ENCODE data around the gene GOLGA5. TPM values are rescaled to one million over a fixed set of nuclear protein-coding genes. Genes with fewer than 3 reads are reported as not detected.
"Not testable (repeated sequence)": the region's sequence is repeated elsewhere in the genome, so short reads cannot be mapped to it uniquely, and the experiment has no call there.

Gene GOLGA5, protein sequence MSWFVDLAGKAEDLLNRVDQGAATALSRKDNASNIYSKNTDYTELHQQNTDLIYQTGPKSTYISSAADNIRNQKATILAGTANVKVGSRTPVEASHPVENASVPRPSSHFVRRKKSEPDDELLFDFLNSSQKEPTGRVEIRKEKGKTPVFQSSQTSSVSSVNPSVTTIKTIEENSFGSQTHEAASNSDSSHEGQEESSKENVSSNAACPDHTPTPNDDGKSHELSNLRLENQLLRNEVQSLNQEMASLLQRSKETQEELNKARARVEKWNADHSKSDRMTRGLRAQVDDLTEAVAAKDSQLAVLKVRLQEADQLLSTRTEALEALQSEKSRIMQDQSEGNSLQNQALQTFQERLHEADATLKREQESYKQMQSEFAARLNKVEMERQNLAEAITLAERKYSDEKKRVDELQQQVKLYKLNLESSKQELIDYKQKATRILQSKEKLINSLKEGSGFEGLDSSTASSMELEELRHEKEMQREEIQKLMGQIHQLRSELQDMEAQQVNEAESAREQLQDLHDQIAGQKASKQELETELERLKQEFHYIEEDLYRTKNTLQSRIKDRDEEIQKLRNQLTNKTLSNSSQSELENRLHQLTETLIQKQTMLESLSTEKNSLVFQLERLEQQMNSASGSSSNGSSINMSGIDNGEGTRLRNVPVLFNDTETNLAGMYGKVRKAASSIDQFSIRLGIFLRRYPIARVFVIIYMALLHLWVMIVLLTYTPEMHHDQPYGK
- 29.7 TPM in 2 replicates for total RNA-seq
- long read RNA-seq, transcript GOLGA5-201 (13 exons, 2,969 nt): major isoform, 170 of 213 reads
- long read RNA-seq, partial matches to known transcripts: 24 of 213 reads
- long read RNA-seq, other reads (novel, unspliced or antisense): 19 of 213 reads

- Mint-ChIP-seq H3K9me3 (ENCODE audit: low read depth) (peaks cover 13% of the 10 kb centered on the region), H3K27ac (peak within 1 kb of the TSS; percentile 96), H3K27me3 (peaks cover 11% of the 10 kb centered on the region), H3K4me1 (ENCODE audit: low read depth) (peaks cover 15% of the 10 kb centered on the region), H3K36me3 (ENCODE audit: insufficient read depth) (peaks cover 4% of the 10 kb centered on the region), H3K4me3 (ENCODE audit: low read depth) (peak within 1 kb of the TSS; percentile 98)
- TF ChIP-seq CTCF (IDR thresholded peaks at IDR 0.05; ENCODE audit: unreplicated experiment): no peak
- DNase-seq (ENCODE audit: low spot score, unreplicated experiment): peak; percentile 99
These were observed at the start of gene GOLGA5 for GRCh38 chr14:92793709-92794546. TSS of gene GOLGA5 (plus strand) at chr14:92794305. CDS start at chr14:92797438, 3,133 bp downstream.

- H3K4me3 Mint-ChIP-seq (ENCODE audit: low read depth): peak overlapping the region; percentile 81
- peaks cover 4% of the 10 kb centered on the region for H3K36me3 Mint-ChIP-seq (ENCODE audit: insufficient read depth)
- H3K27ac Mint-ChIP-seq: peak overlapping the region; percentile 90
- H3K27me3 Mint-ChIP-seq: no peaks in the 10 kb centered on the region
- no peak for TF ChIP-seq CTCF (IDR thresholded peaks at IDR 0.05; ENCODE audit: unreplicated experiment)
- DNase-seq (ENCODE audit: low spot score, unreplicated experiment): no peak
- H3K4me1 Mint-ChIP-seq (ENCODE audit: low read depth): peaks cover 12% of the 10 kb centered on the region
- no peaks in the 10 kb centered on the region for H3K9me3 Mint-ChIP-seq (ENCODE audit: low read depth)
These were observed 46.3 kb upstream of the GOLGA5 start for GRCh38 chr14:92747701-92748258.

DNA sequence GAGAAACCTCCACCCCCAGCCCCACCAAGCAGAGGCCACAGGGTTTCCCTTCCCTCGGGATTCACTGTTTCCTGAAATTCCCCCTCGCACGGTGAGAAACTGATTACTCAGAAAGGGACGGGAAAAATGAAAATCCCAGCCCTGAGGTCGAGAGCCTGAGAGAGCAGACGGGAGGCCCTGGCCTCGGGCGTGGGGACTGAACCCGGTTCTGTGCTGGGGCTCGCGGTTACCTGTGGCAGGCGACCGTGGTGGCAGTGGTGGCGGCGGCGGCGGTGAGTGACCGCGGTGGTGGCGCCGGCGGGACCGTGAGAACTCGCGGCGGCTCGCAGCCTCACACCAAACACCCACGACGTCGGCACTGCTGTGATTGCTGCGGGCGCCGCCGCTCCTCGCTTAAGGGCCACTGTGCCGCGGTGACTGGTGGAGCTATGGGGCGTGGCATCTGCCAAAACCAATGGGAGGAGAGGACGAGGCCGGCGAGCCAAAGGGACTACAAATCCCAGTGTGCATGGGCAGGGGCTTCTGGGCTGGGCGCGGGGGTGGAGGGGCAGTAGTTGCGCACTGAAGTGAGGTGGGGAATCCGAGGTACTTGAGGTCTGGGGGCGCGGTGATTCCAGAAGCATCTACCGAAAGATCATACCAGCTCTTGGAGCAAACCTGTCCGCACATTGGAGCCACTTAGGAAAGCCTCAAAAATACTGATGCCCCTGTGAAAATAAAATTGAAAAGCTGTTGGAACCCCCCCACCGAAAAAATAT is 45.7 kb upstream of the GOLGA5 start, which contains the start of gene LGMN:
LGMN (minus strand) TSS at position 369 of the 758 bp plus-strand sequence. CDS start 15,841 bp downstream, outside the sequence.
- Mint-ChIP-seq H3K27ac (peak within 1 kb of the TSS; percentile 90), H3K4me1 (ENCODE audit: low read depth) (peaks cover 12% of the 10 kb centered on the region), H3K4me3 (ENCODE audit: low read depth) (peak within 1 kb of the TSS; percentile 81), H3K9me3 (ENCODE audit: low read depth) (no peaks in the 10 kb centered on the region), H3K27me3 (no peaks in the 10 kb centered on the region), H3K36me3 (ENCODE audit: insufficient read depth) (peaks cover 4% of the 10 kb centered on the region)
- TF ChIP-seq CTCF (IDR thresholded peaks at IDR 0.05; ENCODE audit: unreplicated experiment): no peak
- peak; percentile 87 for DNase-seq (ENCODE audit: low spot score, unreplicated experiment)

DNA sequence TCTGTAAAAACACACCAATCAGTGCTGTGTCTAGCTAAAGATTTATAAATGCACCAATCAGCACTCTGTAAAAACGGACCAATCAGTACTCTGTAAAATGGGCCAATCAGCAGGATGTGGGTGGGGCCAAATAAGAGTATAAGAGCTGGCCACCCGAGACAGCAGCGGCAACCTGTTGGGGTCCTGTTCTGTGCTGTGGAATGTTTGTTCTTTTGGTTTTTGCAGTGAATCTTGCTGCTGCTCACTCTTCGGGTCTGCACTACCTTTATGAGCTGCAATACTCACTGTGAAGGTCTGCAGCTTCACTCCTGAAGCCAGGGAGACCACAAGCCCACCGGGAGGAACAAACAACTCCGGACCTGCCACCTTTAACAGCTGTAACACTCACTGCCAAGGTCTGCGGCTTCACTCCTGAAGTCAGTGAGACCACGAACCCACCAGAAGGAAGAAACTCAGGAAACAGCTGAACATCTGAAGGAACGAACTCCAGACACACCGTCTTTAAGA is 43.8 kb upstream of the GOLGA5 start:
- not testable (repeated sequence) for H3K9me3 Mint-ChIP-seq (ENCODE audit: low read depth); H3K36me3 Mint-ChIP-seq (ENCODE audit: insufficient read depth); H3K4me3 Mint-ChIP-seq (ENCODE audit: low read depth); DNase-seq (ENCODE audit: low spot score, unreplicated experiment); H3K27me3 Mint-ChIP-seq; H3K27ac Mint-ChIP-seq
- peaks cover 16% of the 10 kb centered on the region for H3K4me1 Mint-ChIP-seq (ENCODE audit: low read depth)

DNA sequence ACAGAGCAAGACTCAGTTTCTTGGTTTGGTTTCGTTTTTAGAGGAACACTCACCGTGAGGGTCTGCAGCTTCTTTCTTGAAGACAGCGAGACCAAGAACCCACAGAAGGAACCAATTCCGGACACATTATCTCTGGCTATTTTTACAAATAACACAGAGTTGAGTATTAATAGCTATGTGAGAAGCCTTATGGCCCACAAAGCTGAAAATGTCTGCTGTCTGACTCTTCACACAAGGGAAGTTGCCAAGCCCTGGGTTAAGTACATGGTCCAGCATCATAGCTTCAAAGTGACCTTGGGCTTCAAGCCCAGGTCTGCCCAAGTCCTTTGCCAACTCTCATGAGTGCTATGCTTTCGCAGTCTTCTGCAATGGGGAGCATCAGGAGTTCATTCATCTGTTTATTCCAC is 43.1 kb upstream of the GOLGA5 start:
- H3K27me3 Mint-ChIP-seq: no peaks in the 10 kb centered on the region
- TF ChIP-seq CTCF (IDR thresholded peaks at IDR 0.05; ENCODE audit: unreplicated experiment): no peak

More for the DNA sequence above, 43.1 kb upstream of the GOLGA5 start:
- peaks cover 4% of the 10 kb centered on the region for H3K36me3 Mint-ChIP-seq (ENCODE audit: insufficient read depth)
- H3K4me3 Mint-ChIP-seq (ENCODE audit: low read depth): no peak overlapping the region
- H3K4me1 Mint-ChIP-seq (ENCODE audit: low read depth): peaks cover 18% of the 10 kb centered on the region
- H3K27ac Mint-ChIP-seq: no peak overlapping the region
- no peaks in the 10 kb centered on the region for H3K9me3 Mint-ChIP-seq (ENCODE audit: low read depth)
- no peak for DNase-seq (ENCODE audit: low spot score, unreplicated experiment)

All from progenitor cell of endocrine pancreas (in vitro differentiated cells).